Stimulated activated CD8-positive, alpha-beta memory T cell treated with anti-CD3 and anti-CD28 coated beads, Interleukin-15, amount 100 ng/mL, for 4 hours (primary cell): ENCODE data around the gene SAFB.
A peak's percentile ranks its signal among the peaks of the same experiment; 100 is the strongest.

Source experiments
- DNase-seq, 2 donors: peaks; one replicate each; pipeline ENCODE4 v3.0.0-alpha.2; 2020; ENCODE audit warnings: low read depth in 2 of 2

Gene SAFB

DNA sequence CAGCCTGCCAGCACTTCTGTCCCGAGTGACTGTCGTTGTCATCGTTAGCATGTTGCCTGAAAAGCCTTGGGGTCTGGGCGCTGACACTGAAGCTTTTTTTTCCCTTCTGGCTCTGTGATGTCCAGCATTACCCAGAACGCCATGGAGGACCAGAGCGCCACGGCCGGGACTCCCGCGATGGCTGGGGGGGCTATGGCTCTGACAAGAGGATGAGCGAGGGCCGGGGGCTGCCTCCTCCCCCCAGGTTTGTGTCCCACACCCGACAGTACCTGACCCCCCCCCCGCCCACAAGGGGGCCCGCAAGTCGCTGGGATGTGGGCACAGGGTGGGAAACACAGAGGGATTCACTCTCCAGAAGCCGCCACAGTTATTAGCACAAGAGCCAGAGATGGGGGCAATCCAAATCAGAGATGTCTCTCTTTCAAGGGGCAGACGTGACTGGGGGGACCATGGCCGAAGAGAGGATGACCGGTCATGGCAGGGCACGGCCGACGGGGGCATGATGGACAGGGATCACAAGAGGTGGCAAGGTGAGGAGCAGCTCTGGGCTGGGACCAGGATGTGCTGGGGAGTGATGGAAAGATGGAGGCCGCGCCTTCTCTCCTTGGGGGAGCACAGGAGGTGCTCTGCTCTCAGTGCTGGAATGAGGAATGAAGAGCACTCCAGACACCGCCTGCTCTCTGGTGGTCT, 44.2 kb downstream of the SAFB start:
- no peak for DNase-seq

DNA sequence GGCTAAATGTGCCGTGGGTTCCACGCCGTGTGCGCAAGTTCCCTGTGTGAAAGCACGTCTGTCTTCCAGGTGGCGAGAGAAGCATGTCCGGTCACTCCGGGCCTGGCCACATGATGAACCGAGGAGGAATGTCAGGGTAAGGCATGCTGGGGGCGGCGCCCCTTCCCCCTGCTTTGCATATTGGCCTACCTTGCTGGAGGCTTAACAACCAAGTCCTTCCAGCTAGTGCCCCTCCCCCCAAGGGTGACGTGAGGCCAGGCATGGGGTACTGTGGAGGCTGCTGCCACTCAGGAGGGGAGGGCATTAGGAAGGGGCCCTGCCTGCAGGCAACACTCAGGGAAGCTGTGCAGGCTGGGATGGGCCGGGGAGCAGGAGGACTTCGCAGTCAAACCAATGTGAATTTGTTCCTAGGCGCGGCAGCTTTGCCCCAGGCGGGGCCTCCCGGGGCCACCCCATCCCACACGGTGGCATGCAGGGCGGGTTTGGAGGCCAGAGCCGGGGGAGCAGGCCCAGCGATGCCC, 44.9 kb downstream of the SAFB start:
- DNase-seq = no peak

DNA sequence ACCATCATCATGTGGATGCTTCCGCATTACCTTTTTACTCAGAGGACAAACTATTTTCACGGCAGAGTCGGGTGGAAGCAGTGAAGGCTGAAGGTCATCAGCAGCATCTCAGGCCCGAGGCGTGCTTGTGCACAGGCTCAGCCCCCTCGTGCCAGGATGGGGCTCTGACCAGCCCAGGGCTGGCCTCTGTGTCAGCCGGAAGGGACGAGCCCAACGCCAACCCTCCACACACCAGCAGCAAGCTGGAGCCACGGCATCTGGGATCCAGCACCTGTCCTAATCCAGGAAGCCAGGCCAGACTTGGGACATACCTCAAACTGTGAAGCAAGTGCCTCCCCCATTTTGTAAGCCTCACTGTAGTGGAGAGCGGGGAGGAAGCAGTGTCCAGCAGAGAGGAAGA, 46.3 kb downstream of the SAFB start:
- DNase-seq = no peak

DNA sequence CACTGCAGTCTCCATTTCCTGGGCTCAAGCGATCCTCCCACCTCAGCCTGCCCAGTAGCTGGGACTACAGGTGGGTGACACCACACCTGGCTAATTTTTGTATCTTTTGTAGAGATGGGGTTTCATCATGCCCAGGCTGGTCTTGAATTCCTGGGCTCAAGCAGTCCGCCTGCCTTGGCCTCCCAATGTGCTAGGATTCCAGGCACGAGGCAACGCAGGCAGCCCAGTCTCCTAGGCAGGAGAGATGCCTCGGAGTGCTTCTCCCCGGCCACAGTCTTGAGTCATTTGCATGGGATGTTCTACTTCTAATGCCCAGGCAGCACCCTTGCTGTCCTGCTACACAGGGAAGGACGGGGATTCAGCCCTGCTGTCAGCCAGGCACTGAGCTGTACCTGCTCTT, 48.7 kb downstream of the SAFB start:
- DNase-seq = no peak

GRCh38 chr19:5672708-5673459, 50.0 kb downstream of the SAFB start:
- DNase-seq = no peak

DNA sequence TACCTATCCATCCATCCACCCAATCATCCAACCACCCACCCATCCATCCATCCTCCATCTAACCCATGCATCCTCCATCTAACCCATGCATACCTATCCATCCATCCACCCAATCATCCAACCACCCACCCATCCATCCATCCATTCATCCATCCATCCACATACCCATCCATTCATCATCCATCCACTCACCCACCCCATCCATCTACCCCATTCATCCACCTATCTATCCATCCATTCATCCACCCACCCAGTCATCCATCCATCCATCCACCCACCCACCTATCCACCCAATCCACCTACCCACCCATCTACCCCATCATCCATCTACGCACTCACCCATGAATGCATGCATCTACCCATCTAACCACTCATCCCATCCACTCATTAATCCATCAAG, 50.9 kb downstream of the SAFB start:
- no peak for DNase-seq

DNA sequence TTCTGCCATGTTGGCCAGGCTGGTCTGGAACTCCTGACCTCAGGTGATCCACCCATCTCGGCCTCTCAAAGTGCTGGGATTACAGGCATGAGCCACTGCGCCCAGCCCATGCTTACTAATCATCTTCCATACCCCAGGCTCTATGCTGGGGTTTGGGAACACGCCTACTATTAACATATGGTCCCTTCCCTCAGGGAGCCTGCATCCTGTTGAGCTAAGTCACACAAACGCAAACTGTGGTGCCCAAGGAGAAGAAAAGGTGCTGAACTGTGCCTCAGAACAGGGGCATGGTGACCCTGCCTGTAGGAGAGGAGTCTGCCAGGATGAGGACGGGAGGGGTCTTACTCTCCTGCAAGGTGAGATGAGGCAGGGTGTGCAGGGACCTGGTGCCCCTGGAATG, 51.8 kb downstream of the SAFB start:
- DNase-seq = no peak

DNA sequence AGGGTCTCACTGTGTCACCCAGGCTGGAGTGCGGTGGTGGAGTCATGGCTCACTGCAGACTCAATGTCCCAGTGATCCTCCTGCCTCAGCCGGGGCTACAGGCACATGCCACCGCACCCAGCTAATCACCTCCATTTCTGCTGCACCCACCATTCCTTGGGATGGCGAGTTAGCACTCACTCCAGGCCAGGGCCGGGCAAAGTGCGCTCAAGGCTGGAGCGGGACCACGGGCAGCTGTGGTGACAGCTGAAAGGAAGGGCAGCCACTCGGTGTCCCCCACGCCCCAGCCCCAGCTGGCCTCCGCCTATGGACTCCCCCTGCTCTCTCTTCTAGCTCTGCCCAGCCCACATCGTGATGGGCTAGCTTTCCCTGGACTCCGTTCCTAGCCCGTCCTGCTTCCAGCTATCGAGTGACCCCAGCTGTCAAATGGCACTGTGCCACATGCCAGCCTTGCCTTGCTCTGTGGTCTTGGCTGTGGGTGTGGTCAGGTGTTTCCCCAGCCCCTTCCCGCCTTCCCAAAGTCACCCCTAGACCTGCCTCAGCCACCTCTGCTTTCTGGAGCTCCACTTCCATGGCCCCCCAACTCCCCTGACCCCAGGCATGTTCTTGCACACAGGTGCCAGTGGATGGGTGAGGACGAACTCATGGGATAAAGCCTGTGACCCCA, 53.4 kb downstream of the SAFB start:
- DNase-seq = no peak

DNA sequence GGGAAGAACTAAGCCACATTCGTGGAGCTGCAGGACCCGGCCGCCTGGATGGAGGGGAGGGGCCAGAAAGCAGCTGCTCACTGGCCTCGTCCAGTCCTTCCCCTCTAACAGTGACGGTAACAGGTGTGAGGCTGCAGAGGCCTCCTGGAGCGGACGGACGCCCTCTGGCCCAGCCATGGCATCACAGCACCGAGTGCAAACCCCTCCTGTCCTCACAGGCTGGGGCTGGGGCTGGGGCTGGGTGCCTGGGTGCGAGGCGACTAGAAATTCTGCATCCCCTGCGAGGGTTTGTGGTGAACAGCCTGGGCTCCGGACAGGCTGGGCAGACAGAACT, 53.9 kb downstream of the SAFB start:
- DNase-seq = no peak

GRCh38 chr19:5677136-5677535, 54.3 kb downstream of the SAFB start:
- DNase-seq = no peak

DNA sequence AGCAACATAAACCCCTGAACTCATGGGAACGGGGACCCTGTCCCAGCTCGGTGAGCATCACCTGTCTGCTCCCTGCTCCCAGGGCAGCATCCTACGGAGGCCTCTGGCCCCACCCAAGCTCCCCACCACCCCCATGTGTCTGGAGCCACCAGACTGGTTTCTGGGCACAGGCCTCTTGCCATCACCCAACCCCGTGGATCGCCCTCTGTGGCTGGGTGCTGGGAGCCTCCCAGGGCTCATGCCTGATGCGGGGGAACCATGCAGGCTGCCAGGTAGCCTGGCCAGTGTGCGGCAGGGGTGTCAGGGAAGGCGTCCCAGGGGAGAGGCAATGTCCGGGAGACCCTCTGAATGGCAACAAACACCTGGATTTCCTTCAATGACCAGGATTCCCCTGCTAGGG, 54.7 kb downstream of the SAFB start:
- DNase-seq = no peak

- DNase-seq = no peak
Observed at GRCh38 chr19:5678071-5678718, 55.3 kb downstream of the SAFB start.

DNA sequence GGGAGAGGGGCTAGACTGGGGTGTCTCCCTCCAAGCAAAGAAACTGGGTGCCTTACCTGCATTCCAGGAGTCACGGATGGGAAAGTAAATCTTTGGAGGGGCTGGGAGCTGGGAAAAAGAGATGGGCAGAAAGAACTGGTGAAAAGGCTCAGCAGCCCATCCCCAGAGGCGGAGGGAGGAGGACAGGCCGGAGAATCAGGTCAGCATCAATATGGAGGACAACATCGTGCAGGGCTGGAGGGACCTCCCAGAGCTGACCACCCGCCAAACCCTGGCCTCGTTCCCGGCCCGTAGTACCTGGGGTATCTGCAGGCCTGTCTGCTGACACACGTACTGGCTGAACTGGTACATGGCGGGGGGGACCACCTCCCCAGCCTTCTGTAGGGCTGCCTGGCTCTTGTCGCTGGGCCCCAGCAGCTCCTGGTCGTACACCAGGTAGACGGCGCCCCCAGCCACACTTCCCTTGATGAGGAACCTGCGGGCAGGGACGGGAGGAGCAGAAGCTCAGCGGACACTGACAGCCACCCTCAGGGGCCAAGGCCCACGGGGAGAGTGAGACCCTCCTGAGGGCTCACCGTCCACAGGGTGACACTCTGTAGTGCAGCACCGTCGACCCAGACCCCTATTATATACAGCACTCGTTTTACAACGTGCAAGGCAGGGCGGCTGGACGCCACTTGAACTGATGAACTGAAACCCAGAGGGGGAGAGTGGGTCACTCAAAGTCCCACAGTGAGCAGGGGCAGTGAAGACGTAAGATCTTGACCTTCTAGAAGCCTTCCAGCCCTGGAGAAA, 56.6 kb downstream of the SAFB start:
- no peak for DNase-seq

DNA sequence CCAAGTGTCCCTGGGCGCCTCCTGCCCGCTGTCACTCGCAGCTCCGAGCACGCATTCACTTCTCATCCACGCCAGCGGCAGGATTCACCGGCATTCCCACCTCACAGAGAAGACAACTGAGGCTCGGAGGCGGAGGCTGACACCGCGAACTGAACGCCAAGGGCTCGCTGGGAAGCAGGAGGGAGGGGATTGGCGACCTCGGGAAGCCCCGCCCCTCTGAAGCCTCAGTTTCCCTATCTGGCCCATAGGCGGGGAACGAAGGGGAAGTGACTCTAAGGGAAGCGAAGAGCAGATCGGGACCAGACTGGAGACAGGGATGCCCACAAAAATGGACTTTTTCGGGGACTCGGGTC, 57.2 kb downstream of the SAFB start:
- no peak for DNase-seq

DNA sequence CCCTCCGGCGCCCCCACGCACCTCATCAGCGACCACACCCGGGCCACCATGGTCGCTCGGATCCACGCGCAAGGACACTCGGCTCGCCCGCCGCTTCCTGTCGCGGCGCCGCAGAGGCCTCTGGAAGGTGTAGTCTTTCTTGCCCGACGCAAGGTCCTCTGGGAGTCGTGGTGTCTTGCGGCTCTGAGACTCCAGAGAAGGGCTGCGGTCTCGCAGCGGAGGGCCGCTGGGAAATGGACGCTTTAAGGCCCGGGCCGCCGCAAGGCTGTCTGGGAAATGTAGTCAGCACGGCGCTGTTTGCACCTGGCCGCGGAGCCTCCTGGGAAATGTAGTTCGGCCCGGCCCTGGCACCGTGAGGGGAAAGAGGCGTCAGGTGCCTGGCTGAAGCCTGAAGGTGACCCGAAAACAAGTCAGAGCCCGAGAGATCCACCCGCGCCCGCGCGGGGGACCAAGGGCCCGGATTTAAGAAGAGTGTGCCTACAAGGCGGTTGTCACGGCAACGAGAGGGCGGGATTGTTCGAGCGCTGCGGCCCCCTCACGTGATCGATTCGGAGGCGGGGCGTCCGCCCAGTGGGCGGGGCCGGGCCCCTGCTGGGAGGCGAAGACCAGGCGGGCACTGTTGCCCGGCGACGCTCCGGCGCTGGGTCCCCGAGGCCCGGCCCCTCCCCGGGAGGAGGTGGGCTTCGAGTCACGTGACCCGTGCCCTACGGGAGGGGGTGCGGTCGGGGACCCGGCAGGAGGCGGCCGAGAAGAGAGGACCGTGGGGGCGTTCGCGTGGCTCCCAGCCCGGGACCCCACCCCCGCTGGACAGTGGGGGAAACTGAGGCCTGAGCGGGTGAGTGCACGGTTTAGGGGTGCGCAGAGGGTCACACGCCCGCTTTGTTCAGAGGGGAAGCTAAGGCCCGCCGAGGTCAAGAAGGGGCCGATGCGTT, 57.8 kb downstream of the SAFB start, which contains the start of the genes HSD11B1L and MICOS13:
Gene HSD11B1L (plus strand): TSS at position 591 of the 932 bp plus-strand sequence. CDS start 3,806 bp downstream, outside the sequence.
Gene MICOS13 (minus strand): TSS at position 80 of the 932 bp plus-strand sequence. CDS start 30 bp downstream, at position 50.
- peak; percentile 97 to 98 for DNase-seq

GRCh38 chr19:5681391-5682106, 58.7 kb downstream of the SAFB start:
- DNase-seq = no peak

- DNase-seq = no peak
Observed at GRCh38 chr19:5682107-5682482, 59.2 kb downstream of the SAFB start.

DNA sequence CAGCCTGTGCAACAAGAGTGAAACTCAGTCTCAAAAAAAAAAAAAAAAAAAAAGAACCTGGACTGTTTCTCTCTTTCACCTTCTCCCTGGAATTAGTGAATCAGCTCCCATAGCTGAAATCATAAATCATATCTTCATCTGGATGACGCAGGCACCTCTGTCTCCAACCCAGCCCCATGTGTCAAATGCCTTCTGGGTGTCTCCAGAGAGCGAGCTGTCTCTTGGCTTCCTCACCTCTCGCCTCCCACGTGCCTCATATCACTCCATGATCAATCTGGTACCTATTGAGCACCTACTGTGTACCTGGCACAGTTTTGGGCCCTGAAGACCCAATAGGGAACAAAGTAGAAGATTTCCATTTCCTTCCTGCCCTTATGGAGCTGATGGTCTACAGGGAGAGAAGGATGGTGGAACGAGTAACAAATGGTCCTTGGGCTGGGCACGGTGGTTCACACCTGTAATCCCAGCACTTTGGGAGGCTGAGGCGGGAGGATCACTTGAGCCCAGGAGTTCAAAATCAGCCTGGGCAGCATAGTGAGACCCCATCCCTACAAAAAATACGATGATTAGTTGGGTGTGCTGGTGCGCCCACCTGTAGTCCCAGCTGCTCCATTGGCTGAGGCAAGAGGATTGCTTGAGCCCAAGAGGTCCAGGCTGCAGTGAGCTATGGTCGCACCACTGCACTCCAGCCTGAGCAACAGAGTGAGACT, 60.4 kb downstream of the SAFB start:
- no peak for DNase-seq
